Cardiac muscle cell (in vitro differentiated cells and primary cell): ENCODE measurements around the gene CCDC78. TPM values are rescaled to one million over a fixed set of nuclear protein-coding genes. Genes with fewer than 3 reads are reported as not detected.

Experiments used
- DNase-seq, 2 donors: peaks; one replicate each; pipeline versions ENCODE4 v3.0.0 to v3.0.0-alpha.2; 2010 to 2017; ENCODE audit warnings: low read depth in 1 of 2, low spot score in 1 of 2
- H3K27ac ChIP-seq: fragments of 200-600 bp; sonication (generic); 2 replicates; pipeline ENCODE4 v1.5.1; 2016
- H3K27me3 ChIP-seq: fragments of 200-600 bp; sonication (generic); 2 replicates; pipeline ENCODE4 v1.6.0; 2016; ENCODE audit warnings: control low read depth
- H3K36me3 ChIP-seq: fragments of 200-600 bp; sonication (generic); 2 replicates; pipeline ENCODE4 v1.5.1; 2016; ENCODE audit warnings: control low read depth
- H3K4me1 ChIP-seq: fragments of 200-600 bp; sonication (generic); 2 replicates; pipeline ENCODE4 v1.8.1; 2017; ENCODE audit warnings: low read depth, mild to moderate bottlenecking, mixed run types
- H3K4me3 ChIP-seq: fragments of 200-600 bp; sonication (generic); 2 replicates; pipeline ENCODE4 v1.5.1; 2016; ENCODE audit warnings: mild to moderate bottlenecking
- H3K9me3 ChIP-seq: fragments of 200-600 bp; sonication (generic); 2 replicates; pipeline ENCODE4 v1.5.1; 2017; ENCODE audit warnings: low read depth, mild to moderate bottlenecking, control low read depth
- CTCF ChIP-seq: IDR thresholded peaks from 2 replicates; pipeline ENCODE4 v1.5.1; 2012; ENCODE audit warnings: low read depth, mild to moderate bottlenecking, low read length
- polyA plus RNA-seq: library from polyadenylated mRNA; unstranded; fragments of >200 nt; fragmentation: Nextera tagmentation; extraction: Ambion mirVana; gene quantifications from 2 replicates; pipeline ENCODE4 v1.2.1, GENCODE V29; 2016
- total RNA-seq: library from RNA; depleted of rRNA; stranded (reverse); fragments of >200 nt; gene quantifications from 2 replicates; pipeline ENCODE4 v1.2.3, GENCODE V29; 2016

Gene CCDC78
- total and polyA plus RNA-seq, 2 experiments from 2014 or later = 4.2 to 16.5 TPM

DNA sequence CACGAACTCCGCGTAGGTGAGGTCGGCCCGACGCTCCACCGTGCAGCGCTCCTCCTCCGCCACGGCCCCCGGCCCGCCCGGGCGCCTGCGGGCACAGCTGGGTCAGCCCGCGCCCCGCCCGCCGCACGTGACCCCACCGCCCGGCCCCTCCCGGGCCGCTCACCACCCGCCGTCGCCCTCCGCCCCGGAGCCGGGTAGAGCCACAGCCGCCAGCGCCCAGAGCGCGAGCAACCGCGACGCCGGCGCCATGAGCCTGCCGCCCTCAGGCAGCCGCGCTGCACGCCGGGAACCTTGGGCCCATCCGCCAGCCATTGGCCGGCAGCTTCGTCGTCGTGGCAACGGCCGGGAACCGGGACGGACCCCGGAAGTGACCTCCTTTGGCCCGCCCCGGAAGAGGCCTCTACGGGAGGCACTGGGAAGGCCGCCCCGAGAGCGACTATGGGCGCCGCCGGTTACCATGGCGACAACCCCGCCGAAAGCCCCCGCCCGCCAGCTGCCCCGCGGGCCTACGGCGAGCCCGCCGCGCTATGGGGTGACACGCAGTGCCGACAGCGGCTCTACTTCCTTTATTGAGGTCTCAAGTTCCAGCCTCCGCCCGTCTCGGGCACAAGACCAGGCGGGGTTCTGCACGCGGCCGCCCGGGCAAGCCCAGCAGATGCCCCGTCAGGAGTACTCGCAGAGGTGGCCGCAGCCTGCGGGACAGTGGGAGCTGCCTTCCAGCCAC, 42.0 kb downstream of the CCDC78 start, which contains the start of gene JMJD8:
Gene JMJD8, minus strand, starts transcription at position 264 of the 724 bp plus-strand sequence. Its CDS starts 15 bp downstream, at position 249.
- Histone ChIP-seq H3K36me3 (peaks cover 32% of the 10 kb centered on the region), H3K27ac (peak within 1 kb of the TSS; percentile 71), H3K27me3 (no peaks in the 10 kb centered on the region), H3K4me1 (peaks cover 11% of the 10 kb centered on the region), H3K9me3 (no peaks in the 10 kb centered on the region), H3K4me3 (peak within 1 kb of the TSS; percentile 71)
- DNase-seq = peak; percentile 97 to 98
- no peak for TF ChIP-seq CTCF

GRCh38 chr16:683396-684070, 42.7 kb downstream of the CCDC78 start:
- Histone ChIP-seq H3K36me3 (peaks cover 32% of the 10 kb centered on the region), H3K4me3 (peak overlapping the region; percentile 71), H3K4me1 (peaks cover 13% of the 10 kb centered on the region), H3K9me3 (no peaks in the 10 kb centered on the region), H3K27ac (peak overlapping the region; percentile 71), H3K27me3 (no peaks in the 10 kb centered on the region)
- TF ChIP-seq CTCF = no peak
- no peak for DNase-seq

GRCh38 chr16:682493-683395, 43.5 kb downstream of the CCDC78 start:
- TF ChIP-seq CTCF = no peak
- Histone ChIP-seq H3K27me3 (no peaks in the 10 kb centered on the region), H3K4me3 (no peak overlapping the region), H3K36me3 (peaks cover 32% of the 10 kb centered on the region), H3K4me1 (peaks cover 13% of the 10 kb centered on the region), H3K27ac (peak overlapping the region; percentile 7), H3K9me3 (no peaks in the 10 kb centered on the region)
- DNase-seq = no peak

- DNase-seq = peak in 1 of 2 donors; percentile 43
- H3K36me3 ChIP-seq = peaks cover 29% of the 10 kb centered on the region
- H3K9me3 ChIP-seq = no peaks in the 10 kb centered on the region
- no peak overlapping the region for H3K4me3 ChIP-seq
- no peak for TF ChIP-seq CTCF
- no peak overlapping the region for H3K27ac ChIP-seq
- peaks cover 13% of the 10 kb centered on the region for H3K4me1 ChIP-seq
- no peaks in the 10 kb centered on the region for H3K27me3 ChIP-seq
Observed at GRCh38 chr16:681746-682427, 44.4 kb downstream of the CCDC78 start.
